Activated naive CD8-positive, alpha-beta T cell treated with anti-CD3 and anti-CD28 coated beads for 36 hours (primary cell): ENCODE measurements around the gene TM2D3. TPM values are rescaled to one million over a fixed set of nuclear protein-coding genes. Genes with fewer than 3 reads are reported as not detected.
"Not testable (repeated sequence)": the region's sequence is repeated elsewhere in the genome, so short reads cannot be mapped to it uniquely, and the experiment has no call there.

ENCODE experiments used
- DNase-seq: peaks from one replicate; pipeline ENCODE4 v3.0.0; 2021
- H3K27ac Mint-ChIP-seq: one replicate; pipeline ENCODE4 v1.8.0; 2022; ENCODE audit warnings: mild to moderate bottlenecking, moderate library complexity, mixed read lengths
- H3K27me3 Mint-ChIP-seq: one replicate; pipeline ENCODE4 v1.8.0; 2022; ENCODE audit warnings: mild to moderate bottlenecking, mixed read lengths
- H3K36me3 Mint-ChIP-seq: one replicate; pipeline ENCODE4 v1.8.0; 2021; ENCODE audit warnings: mild to moderate bottlenecking, mixed read lengths
- H3K4me1 Mint-ChIP-seq: one replicate; pipeline ENCODE4 v1.8.0; 2021; ENCODE audit warnings: mixed read lengths
- H3K4me3 Mint-ChIP-seq: one replicate; pipeline ENCODE4 v1.8.0; 2022; ENCODE audit warnings: mild to moderate bottlenecking, moderate library complexity, mixed read lengths
- H3K9me3 Mint-ChIP-seq: one replicate; pipeline ENCODE4 v1.8.0; 2022; ENCODE audit warnings: mixed read lengths
- total RNA-seq, 2 experiments: library from RNA; stranded (reverse); gene quantifications; one replicate each; pipeline ENCODE4 v1.2.3, GENCODE V29; 2021

The TM2D3 gene
- total RNA-seq, 2 experiments from 2014 or later: 37.2 to 41.7 TPM

GRCh38 chr15:101669744-101670143 lies 17.6 kb upstream of the TM2D3 start:
- Mint-ChIP-seq H3K4me3 (no peak overlapping the region), H3K36me3 (peaks cover 22% of the 10 kb centered on the region), H3K27ac (no peak overlapping the region)

GRCh38 chr15:101667881-101668280 lies 15.7 kb upstream of the TM2D3 start:
- H3K9me3 Mint-ChIP-seq: no peaks in the 10 kb centered on the region
- H3K27ac Mint-ChIP-seq: no peak overlapping the region
- no peak for DNase-seq
- no peaks in the 10 kb centered on the region for H3K27me3 Mint-ChIP-seq
- H3K4me3 Mint-ChIP-seq: no peak overlapping the region
- H3K36me3 Mint-ChIP-seq: peaks cover 20% of the 10 kb centered on the region
- peaks cover 2% of the 10 kb centered on the region for H3K4me1 Mint-ChIP-seq

More at GRCh38 chr15:101669744-101670143, 17.6 kb upstream of the TM2D3 start:
- H3K27me3 Mint-ChIP-seq: no peaks in the 10 kb centered on the region
- H3K4me1 Mint-ChIP-seq: peaks cover 8% of the 10 kb centered on the region
- H3K9me3 Mint-ChIP-seq: no peaks in the 10 kb centered on the region
- no peak for DNase-seq

DNA sequence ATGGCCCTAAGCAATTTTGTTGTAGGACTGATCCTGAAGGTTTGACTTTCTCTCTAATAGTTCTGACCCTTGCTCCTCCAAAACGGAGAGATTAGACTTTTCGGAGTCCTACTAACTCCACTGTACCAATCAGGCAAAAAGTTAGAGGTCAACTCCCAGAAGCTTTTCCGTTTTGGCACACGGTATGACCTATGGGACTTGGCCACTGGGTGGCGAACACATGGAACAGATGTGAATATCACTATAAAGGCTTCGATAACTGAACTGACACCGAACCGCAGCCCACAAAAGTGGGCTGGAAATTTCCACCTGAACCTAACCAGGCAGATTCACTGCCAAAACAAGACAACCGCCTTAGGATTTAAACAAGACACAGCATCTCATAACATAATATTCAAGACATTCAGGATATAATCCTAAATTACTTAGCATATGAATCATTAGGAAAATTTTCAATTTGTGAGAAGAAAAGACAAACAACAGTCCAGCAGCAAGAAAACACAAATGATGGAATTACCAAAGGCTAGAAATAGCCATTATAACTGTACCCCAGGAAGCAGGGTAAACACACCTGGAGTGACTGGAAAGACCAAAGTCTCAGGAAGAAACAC lies 12.2 kb upstream of the TM2D3 start:
- DNase-seq: no peak
- peaks cover 14% of the 10 kb centered on the region for H3K36me3 Mint-ChIP-seq
- H3K9me3 Mint-ChIP-seq: no peaks in the 10 kb centered on the region
- no peaks in the 10 kb centered on the region for H3K27me3 Mint-ChIP-seq
- H3K4me3 Mint-ChIP-seq: no peak overlapping the region
- H3K27ac Mint-ChIP-seq: peak overlapping the region; percentile 59
- H3K4me1 Mint-ChIP-seq: peaks cover 2% of the 10 kb centered on the region

GRCh38 chr15:101662203-101662602 lies 10.0 kb upstream of the TM2D3 start:
- Mint-ChIP-seq H3K4me1 (peaks cover 2% of the 10 kb centered on the region), H3K27ac (no peak overlapping the region), H3K27me3 (no peaks in the 10 kb centered on the region), H3K36me3 (peaks cover 7% of the 10 kb centered on the region), H3K4me3 (no peak overlapping the region), H3K9me3 (no peaks in the 10 kb centered on the region)
- no peak for DNase-seq

- no peak for DNase-seq
- no peaks in the 10 kb centered on the region for H3K9me3 Mint-ChIP-seq
- no peaks in the 10 kb centered on the region for H3K27me3 Mint-ChIP-seq
- peaks cover 2% of the 10 kb centered on the region for H3K4me1 Mint-ChIP-seq
- H3K36me3 Mint-ChIP-seq: peaks cover 2% of the 10 kb centered on the region
- H3K27ac Mint-ChIP-seq: no peak overlapping the region
- H3K4me3 Mint-ChIP-seq: no peak overlapping the region
Observed at GRCh38 chr15:101660005-101660404, 7.8 kb upstream of the TM2D3 start.

DNA sequence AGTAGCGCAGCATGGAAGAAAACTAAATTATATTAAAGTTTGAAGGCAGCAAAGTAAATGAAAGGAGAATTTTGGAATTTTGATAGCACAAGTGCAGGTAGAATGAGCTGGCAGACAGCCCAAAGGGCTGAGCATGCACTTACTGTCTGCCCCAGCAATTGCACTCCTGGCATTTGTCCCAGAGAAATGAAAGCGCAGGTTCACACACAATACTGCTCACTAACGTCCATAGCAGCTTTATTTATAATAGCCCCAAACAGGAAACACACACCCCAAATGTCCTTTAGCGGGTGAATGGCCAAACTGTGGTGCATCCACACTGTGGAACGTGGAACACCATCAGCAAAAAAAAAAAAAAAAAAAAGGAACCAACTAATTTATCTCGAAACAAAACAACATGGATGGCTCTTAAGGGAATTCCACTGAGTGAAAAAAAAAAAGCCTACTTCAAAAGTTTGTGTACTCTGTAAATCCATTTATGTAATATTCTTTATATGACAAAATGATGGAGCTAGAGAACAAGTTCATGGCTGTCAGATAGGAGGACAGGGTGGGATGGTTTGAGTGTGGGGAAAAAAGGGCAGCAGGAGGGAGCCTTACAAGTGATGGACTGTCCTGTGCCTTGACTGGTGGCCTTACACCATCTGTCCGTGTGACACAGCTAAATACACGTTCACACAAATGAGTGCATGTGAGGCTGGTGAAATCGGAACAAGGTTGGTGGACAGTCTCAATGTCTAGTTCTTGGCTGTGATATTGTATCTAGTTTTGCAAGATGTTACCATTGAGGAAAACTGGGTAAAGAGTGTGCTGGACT lies 6.0 kb upstream of the TM2D3 start:
- H3K27ac Mint-ChIP-seq: peak overlapping the region; percentile 58
- peaks cover 1% of the 10 kb centered on the region for H3K36me3 Mint-ChIP-seq
- H3K9me3 Mint-ChIP-seq: no peaks in the 10 kb centered on the region
- no peak for DNase-seq
- no peak overlapping the region for H3K4me3 Mint-ChIP-seq
- no peaks in the 10 kb centered on the region for H3K27me3 Mint-ChIP-seq
- peaks cover 8% of the 10 kb centered on the region for H3K4me1 Mint-ChIP-seq

DNA sequence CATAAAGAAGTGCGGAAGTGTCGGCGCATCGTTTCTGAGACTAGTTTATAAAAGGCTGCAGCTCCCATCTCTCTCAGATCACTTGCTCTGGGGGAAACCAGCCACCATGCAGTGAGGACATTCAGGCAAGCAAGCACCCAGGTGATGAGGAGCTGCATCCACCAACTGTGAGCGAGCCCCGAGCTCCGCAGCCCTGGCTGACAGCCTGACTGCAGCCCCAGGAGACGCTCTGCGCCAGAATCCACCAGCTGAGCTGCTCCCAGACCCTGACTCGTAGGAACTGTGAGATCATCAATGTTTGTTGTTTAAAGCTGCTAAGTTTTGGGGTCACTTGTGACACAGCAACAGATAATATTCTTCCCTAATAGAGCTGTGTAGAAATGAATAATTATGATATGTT lies 5.0 kb upstream of the TM2D3 start:
- Mint-ChIP-seq H3K27ac (no peak overlapping the region), H3K4me1 (peaks cover 11% of the 10 kb centered on the region), H3K27me3 (no peaks in the 10 kb centered on the region), H3K4me3 (no peak overlapping the region), H3K9me3 (no peaks in the 10 kb centered on the region), H3K36me3 (peaks cover 6% of the 10 kb centered on the region)
- no peak for DNase-seq

DNA sequence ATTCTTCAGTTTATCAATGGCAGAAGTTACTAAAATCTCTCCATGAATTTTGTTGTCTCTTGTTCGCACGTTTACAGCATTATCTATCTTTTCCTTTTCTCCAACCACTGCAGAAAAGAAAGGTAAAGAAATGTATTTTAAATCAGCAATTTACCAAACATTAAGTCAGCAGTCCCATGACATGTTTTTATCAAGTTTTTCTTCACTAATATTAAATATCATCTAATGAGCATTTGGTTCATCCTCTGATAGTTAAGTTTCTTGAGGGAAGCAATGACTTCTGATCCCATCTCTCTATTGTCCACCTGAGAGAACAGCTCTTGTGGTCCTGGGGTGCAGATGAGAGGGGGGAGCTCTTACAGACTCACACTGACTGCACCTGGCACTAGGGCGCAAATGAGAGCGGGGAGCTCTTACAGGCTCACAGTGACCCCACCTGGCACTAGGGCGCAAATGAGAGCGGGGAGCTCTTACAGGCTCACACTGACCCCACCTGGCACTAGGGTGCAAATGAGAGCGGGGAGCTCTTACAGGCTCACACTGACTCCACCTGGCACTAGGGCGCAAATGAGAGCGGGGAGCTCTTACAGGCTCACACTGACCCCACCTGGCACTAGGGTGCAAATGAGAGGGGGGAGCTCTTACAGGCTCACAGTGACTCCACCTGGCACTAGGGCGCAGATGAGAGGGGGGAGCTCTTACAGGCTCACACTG lies 2.6 kb upstream of the TM2D3 start:
- H3K36me3 Mint-ChIP-seq: peaks cover 12% of the 10 kb centered on the region
- not testable (repeated sequence) for H3K27me3 Mint-ChIP-seq, H3K9me3 Mint-ChIP-seq, H3K4me3 Mint-ChIP-seq
- peaks cover 23% of the 10 kb centered on the region for H3K4me1 Mint-ChIP-seq
- peak overlapping the region; percentile 54 for H3K27ac Mint-ChIP-seq
- peak; percentile 16 for DNase-seq

DNA sequence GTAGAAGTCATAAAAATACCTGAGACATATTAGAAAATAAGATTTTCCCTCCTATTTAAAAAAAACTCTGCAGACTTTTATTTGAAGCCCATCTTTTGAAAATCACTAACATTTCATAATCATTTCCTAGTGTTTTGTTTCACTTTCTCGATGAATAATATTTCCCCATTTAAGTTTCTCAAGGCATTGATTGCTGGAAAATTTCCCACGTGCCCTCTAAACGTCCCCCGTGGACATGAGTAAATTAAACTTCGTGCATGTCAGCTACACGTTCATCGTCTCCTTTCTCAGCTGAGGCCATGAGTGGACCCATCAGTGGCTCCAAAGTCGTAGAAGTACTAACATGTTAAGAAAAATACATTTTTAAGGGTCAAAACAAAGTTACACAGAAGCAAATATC lies 2.0 kb upstream of the TM2D3 start:
- peak overlapping the region; percentile 25 for H3K4me3 Mint-ChIP-seq
- no peaks in the 10 kb centered on the region for H3K9me3 Mint-ChIP-seq

GRCh38 chr15:101652786-101653430 lies 727 bp upstream of the TM2D3 start:
- Mint-ChIP-seq H3K4me3 (peak overlapping the region; percentile 91), H3K36me3 (peaks cover 22% of the 10 kb centered on the region), H3K4me1 (peaks cover 36% of the 10 kb centered on the region), H3K27ac (peak overlapping the region; percentile 95), H3K27me3 (no peaks in the 10 kb centered on the region), H3K9me3 (no peaks in the 10 kb centered on the region)
- peak; percentile 20 for DNase-seq

More for the DNA sequence above, 2.0 kb upstream of the TM2D3 start:
- peaks cover 28% of the 10 kb centered on the region for H3K4me1 Mint-ChIP-seq
- H3K27me3 Mint-ChIP-seq: no peaks in the 10 kb centered on the region
- peaks cover 16% of the 10 kb centered on the region for H3K36me3 Mint-ChIP-seq
- peak overlapping the region; percentile 54 for H3K27ac Mint-ChIP-seq
- DNase-seq: no peak

GRCh38 chr15:101651554-101652097 lies 555 bp downstream of the TM2D3 start:
- H3K27me3 Mint-ChIP-seq: no peaks in the 10 kb centered on the region
- peaks cover 37% of the 10 kb centered on the region for H3K4me1 Mint-ChIP-seq
- peak overlapping the region; percentile 91 for H3K4me3 Mint-ChIP-seq
- no peak for DNase-seq
- peaks cover 23% of the 10 kb centered on the region for H3K36me3 Mint-ChIP-seq
- H3K9me3 Mint-ChIP-seq: no peaks in the 10 kb centered on the region
- peak overlapping the region; percentile 92 for H3K27ac Mint-ChIP-seq

DNA sequence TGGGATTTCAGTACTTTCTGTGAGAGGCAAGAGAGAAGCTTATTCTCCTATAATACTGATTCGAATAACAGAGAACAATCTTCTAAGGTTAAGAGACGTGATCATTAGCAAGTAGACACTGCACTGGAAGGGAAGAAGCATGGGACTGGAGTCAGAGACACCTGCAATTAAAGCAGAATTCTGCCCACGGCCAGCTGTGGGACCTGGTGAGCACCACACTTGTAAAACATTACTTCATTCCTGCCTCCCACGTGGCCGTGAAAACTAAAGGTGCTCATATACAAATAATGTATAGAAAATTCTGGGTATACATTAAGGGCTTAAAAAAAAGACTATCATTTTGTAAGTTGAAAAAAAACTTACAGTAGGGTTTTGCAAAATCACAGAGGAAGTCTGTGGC lies 2.0 kb downstream of the TM2D3 start:
- H3K36me3 Mint-ChIP-seq: peaks cover 28% of the 10 kb centered on the region
- peak overlapping the region; percentile 20 for H3K27ac Mint-ChIP-seq
- H3K27me3 Mint-ChIP-seq: no peaks in the 10 kb centered on the region
- peak overlapping the region; percentile 35 for H3K4me3 Mint-ChIP-seq
- H3K9me3 Mint-ChIP-seq: no peaks in the 10 kb centered on the region
- peaks cover 38% of the 10 kb centered on the region for H3K4me1 Mint-ChIP-seq
- DNase-seq: no peak

- H3K27me3 Mint-ChIP-seq: no peaks in the 10 kb centered on the region
- DNase-seq: no peak
- peak overlapping the region; percentile 38 for H3K27ac Mint-ChIP-seq
- H3K9me3 Mint-ChIP-seq: no peaks in the 10 kb centered on the region
- H3K4me1 Mint-ChIP-seq: peaks cover 30% of the 10 kb centered on the region
- H3K36me3 Mint-ChIP-seq: peaks cover 26% of the 10 kb centered on the region
- no peak overlapping the region for H3K4me3 Mint-ChIP-seq
Observed at GRCh38 chr15:101648356-101648755, 3.8 kb downstream of the TM2D3 start.

DNA sequence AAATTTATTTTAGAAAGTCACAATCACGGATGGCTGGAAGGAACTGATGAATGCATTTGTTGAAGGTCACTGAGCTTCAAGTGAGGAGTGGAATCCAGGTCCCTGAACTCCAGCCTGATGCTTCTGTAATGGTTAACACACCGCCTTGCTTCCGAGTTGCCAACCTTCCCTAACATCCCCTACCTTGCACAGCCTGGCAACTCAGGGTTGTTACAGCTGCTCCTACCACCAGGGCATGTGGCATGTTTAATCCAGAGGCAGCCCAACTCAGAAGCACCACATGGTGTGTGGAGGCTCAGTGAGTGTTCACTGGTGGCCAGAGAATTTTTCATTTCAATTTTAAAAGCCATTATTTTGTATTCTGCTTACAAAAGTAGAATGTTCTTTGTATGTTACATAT lies 4.9 kb downstream of the TM2D3 start:
- no peak for DNase-seq
- H3K9me3 Mint-ChIP-seq: no peaks in the 10 kb centered on the region
- no peak overlapping the region for H3K27ac Mint-ChIP-seq
- peaks cover 22% of the 10 kb centered on the region for H3K36me3 Mint-ChIP-seq
- H3K4me3 Mint-ChIP-seq: no peak overlapping the region
- H3K27me3 Mint-ChIP-seq: no peaks in the 10 kb centered on the region
- H3K4me1 Mint-ChIP-seq: peaks cover 30% of the 10 kb centered on the region

- no peak for DNase-seq
- H3K4me1 Mint-ChIP-seq: peaks cover 35% of the 10 kb centered on the region
- H3K27ac Mint-ChIP-seq: peak overlapping the region; percentile 16
- no peak overlapping the region for H3K4me3 Mint-ChIP-seq
- H3K27me3 Mint-ChIP-seq: no peaks in the 10 kb centered on the region
- no peaks in the 10 kb centered on the region for H3K9me3 Mint-ChIP-seq
- H3K36me3 Mint-ChIP-seq: peaks cover 22% of the 10 kb centered on the region
Observed at GRCh38 chr15:101646672-101647071, 5.5 kb downstream of the TM2D3 start.
